HEK293 (cell line): ENCODE results near the gene PIP4K2A.

ENCODE experiments used
- CTCF ChIA-PET: fragments of 350-600 bp; formaldehyde crosslinking; extraction: SDS; loops from one replicate; lab custom pipeline; 2021; ENCODE audit warnings: antibody characterized with exemption; lab: Yijun Ruan, JAX
- POLR2A ChIA-PET: fragments of 300-600 bp; formaldehyde crosslinking; extraction: SDS; loops from one replicate; lab custom pipeline; 2020; ENCODE audit warnings: antibody characterized with exemption, inconsistent platforms; lab: Yijun Ruan, JAX
- H3K27ac ChIP-seq: fragments of 200-500 bp; sonication (Bioruptor generic); 2 replicates; pipeline ENCODE4 v1.5.1; 2014; ENCODE audit warnings: low read depth, low read length, control low read depth, inconsistent platforms; ENCODE audit errors: extremely low read depth
- H3K36me3 ChIP-seq, 2 experiments: fragments of 200-500 bp in 1 of 2; sonication (Bioruptor generic) in 1 of 2; 1 replicate in 1 of 2; 2 replicates in 1 of 2; pipeline ENCODE4 v1.5.1; 2014 to 2017; ENCODE audit warnings: inconsistent platforms in 2 of 2, low read length in 2 of 2; ENCODE audit not compliant: control insufficient read depth in 2 of 2, insufficient read depth in 1 of 2
- H3K4me1 ChIP-seq: fragments of 200-500 bp; sonication (Bioruptor generic); 2 replicates; pipeline ENCODE4 v1.5.1; 2014; ENCODE audit warnings: mild to moderate bottlenecking, low read length, inconsistent platforms; ENCODE audit not compliant: control insufficient read depth, insufficient read depth
- H3K4me3 ChIP-seq: 2 replicates; pipeline ENCODE4 v1.5.1; 2011; ENCODE audit warnings: low read depth, mild to moderate bottlenecking, control low read depth, low read length, moderate library complexity
- H3K9me3 ChIP-seq: fragments of 200-500 bp; sonication (Bioruptor generic); 2 replicates; pipeline ENCODE4 v1.5.1; 2014; ENCODE audit warnings: low read depth, low read length, inconsistent platforms; ENCODE audit not compliant: control insufficient read depth, insufficient read depth
- OVOL3 ChIP-seq: fragments of 450-650 bp; formaldehyde crosslinking; IDR thresholded peaks from 2 replicates; pipeline ENCODE4 v1.5.1; 2016; ENCODE audit warnings: missing biosample characterization, missing genetic modification characterization
- SCRT1 ChIP-seq: fragments of 450-650 bp; formaldehyde crosslinking; IDR thresholded peaks from 2 replicates; pipeline ENCODE4 v1.5.1; 2016; ENCODE audit warnings: missing biosample characterization, missing genetic modification characterization, borderline replicate concordance
- SP2 ChIP-seq: fragments of 450-650 bp; formaldehyde crosslinking; IDR thresholded peaks from 2 replicates; pipeline ENCODE4 v1.5.1; 2016; ENCODE audit warnings: missing biosample characterization, missing genetic modification characterization
- ZBTB48 ChIP-seq: fragments of 450-650 bp; formaldehyde crosslinking; IDR thresholded peaks from 2 replicates; pipeline ENCODE4 v1.5.1; 2016; ENCODE audit warnings: missing biosample characterization, missing genetic modification characterization
- ZBTB6 ChIP-seq: fragments of 450-650 bp; formaldehyde crosslinking; IDR thresholded peaks from 2 replicates; pipeline ENCODE4 v1.5.1; 2017; ENCODE audit warnings: missing biosample characterization, missing genetic modification characterization
- ZNF16 ChIP-seq: fragments of 450-650 bp; formaldehyde crosslinking; IDR thresholded peaks from 2 replicates; pipeline ENCODE4 v1.5.1; 2016; ENCODE audit warnings: low read depth, missing biosample characterization, missing genetic modification characterization
- ZNF214 ChIP-seq: fragments of 450-650 bp; formaldehyde crosslinking; IDR thresholded peaks from 2 replicates; pipeline ENCODE4 v1.5.1; 2017; ENCODE audit warnings: missing biosample characterization, mild to moderate bottlenecking, missing genetic modification characterization, borderline replicate concordance
- ZNF280D ChIP-seq: fragments of 450-650 bp; formaldehyde crosslinking; IDR thresholded peaks from 2 replicates; pipeline ENCODE4 v1.5.1; 2016; ENCODE audit warnings: missing biosample characterization, missing genetic modification characterization
- ZNF292 ChIP-seq: fragments of 450-650 bp; formaldehyde crosslinking; IDR thresholded peaks from 2 replicates; pipeline ENCODE4 v1.5.1; 2016; ENCODE audit warnings: low read depth, missing biosample characterization, missing genetic modification characterization, borderline replicate concordance
- ZNF335 ChIP-seq: fragments of 450-650 bp; formaldehyde crosslinking; conservative IDR thresholded peaks from 2 replicates; pipeline ENCODE4 v1.5.1; 2016; ENCODE audit warnings: missing biosample characterization, missing genetic modification characterization
- ZNF423 ChIP-seq: fragments of 450-650 bp; formaldehyde crosslinking; IDR thresholded peaks from 2 replicates; pipeline ENCODE4 v1.5.1; 2016; ENCODE audit warnings: missing biosample characterization, missing genetic modification characterization
- ZNF544 ChIP-seq: fragments of 450-650 bp; formaldehyde crosslinking; IDR thresholded peaks from 2 replicates; pipeline ENCODE4 v1.5.0; 2017; ENCODE audit warnings: missing biosample characterization, missing genetic modification characterization
- ZNF558 ChIP-seq: fragments of 450-650 bp; formaldehyde crosslinking; IDR thresholded peaks from 2 replicates; pipeline ENCODE4 v1.5.1; 2016; ENCODE audit warnings: missing biosample characterization, missing genetic modification characterization
- ZNF560 ChIP-seq: fragments of 450-650 bp; formaldehyde crosslinking; IDR thresholded peaks from 2 replicates; pipeline ENCODE4 v1.5.1; 2017; ENCODE audit warnings: missing biosample characterization, missing genetic modification characterization, borderline replicate concordance
- ZNF585B ChIP-seq: fragments of 450-650 bp; formaldehyde crosslinking; IDR thresholded peaks from 2 replicates; pipeline ENCODE4 v1.5.1; 2016; ENCODE audit warnings: missing biosample characterization, missing genetic modification characterization
- ZXDB ChIP-seq: fragments of 450-650 bp; formaldehyde crosslinking; IDR thresholded peaks from 2 replicates; pipeline ENCODE4 v1.5.1; 2016; ENCODE audit warnings: missing biosample characterization, missing genetic modification characterization
- TF ChIP-seq, protein P1 (sequence below): fragments of 450-650 bp; formaldehyde crosslinking; IDR thresholded peaks from 2 replicates; pipeline ENCODE4 v1.5.1; 2016; ENCODE audit warnings: missing biosample characterization, missing genetic modification characterization
- TF ChIP-seq, protein P2 (sequence below): fragments of 450-650 bp; formaldehyde crosslinking; IDR thresholded peaks from 2 replicates; pipeline ENCODE4 v1.5.1; 2016; ENCODE audit warnings: missing biosample characterization, missing genetic modification characterization, low read depth
- TF ChIP-seq, protein P3 (sequence below): fragments of 450-650 bp; formaldehyde crosslinking; IDR thresholded peaks from 2 replicates; pipeline ENCODE4 v1.5.1; 2017; ENCODE audit warnings: missing biosample characterization, missing genetic modification characterization
- TF ChIP-seq, protein P4 (sequence below): fragments of 450-650 bp; formaldehyde crosslinking; IDR thresholded peaks from 2 replicates; pipeline ENCODE4 v1.5.1; 2017; ENCODE audit warnings: missing biosample characterization, mild to moderate bottlenecking, missing genetic modification characterization, moderate library complexity

Gene PIP4K2A

GRCh38 chr10:22716943-22717342 lies 2.6 kb upstream of the PIP4K2A start (continued):
- no peak for TF ChIP-seq SCRT1 (tag by site-specific recombination)
- no peak for TF ChIP-seq ZNF558 (tag by site-specific recombination)
- no peak for TF ChIP-seq ZNF292

DNA sequence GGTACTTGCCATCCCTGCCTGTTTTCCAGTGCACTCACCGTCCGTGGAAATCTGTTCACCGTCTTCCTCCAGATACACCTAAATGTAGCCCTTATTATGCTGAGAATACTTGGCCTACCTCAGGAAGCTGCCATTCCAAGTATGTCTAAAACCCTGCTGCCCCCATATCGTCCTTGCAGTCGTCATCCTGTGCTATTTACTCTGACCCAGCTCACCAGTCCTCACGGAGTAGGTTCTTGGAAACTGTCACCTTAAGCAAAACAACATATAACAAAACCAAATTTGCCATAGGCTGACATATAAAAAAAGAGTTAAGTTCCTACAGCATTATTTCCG lies 880 bp upstream of the PIP4K2A start:
- no peaks in the 10 kb centered on the region for H3K36me3 ChIP-seq
- no peak overlapping the region for H3K4me3 ChIP-seq
- no peaks in the 10 kb centered on the region for H3K9me3 ChIP-seq
- ChIA-PET CTCF (interaction anchor here (1.3 kb wide), 1 partner anchor 10 kb away, joined by 10 read pairs; no protein-coding TSS in a partner anchor), POLR2A (no interaction called here)
- peaks cover 15% of the 10 kb centered on the region for H3K4me1 ChIP-seq
- TF ChIP-seq, protein P1, sequence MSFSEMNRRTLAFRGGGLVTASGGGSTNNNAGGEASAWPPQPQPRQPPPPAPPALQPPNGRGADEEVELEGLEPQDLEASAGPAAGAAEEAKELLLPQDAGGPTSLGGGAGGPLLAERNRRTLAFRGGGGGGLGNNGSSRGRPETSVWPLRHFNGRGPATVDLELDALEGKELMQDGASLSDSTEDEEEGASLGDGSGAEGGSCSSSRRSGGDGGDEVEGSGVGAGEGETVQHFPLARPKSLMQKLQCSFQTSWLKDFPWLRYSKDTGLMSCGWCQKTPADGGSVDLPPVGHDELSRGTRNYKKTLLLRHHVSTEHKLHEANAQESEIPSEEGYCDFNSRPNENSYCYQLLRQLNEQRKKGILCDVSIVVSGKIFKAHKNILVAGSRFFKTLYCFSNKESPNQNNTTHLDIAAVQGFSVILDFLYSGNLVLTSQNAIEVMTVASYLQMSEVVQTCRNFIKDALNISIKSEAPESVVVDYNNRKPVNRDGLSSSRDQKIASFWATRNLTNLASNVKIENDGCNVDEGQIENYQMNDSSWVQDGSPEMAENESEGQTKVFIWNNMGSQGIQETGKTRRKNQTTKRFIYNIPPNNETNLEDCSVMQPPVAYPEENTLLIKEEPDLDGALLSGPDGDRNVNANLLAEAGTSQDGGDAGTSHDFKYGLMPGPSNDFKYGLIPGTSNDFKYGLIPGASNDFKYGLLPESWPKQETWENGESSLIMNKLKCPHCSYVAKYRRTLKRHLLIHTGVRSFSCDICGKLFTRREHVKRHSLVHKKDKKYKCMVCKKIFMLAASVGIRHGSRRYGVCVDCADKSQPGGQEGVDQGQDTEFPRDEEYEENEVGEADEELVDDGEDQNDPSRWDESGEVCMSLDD (tag by site-specific recombination), result no peak
- TF ChIP-seq ZNF544 (tag by site-specific recombination), result no peak
- no peak overlapping the region for H3K27ac ChIP-seq

- Histone ChIP-seq H3K4me1 (peaks cover 15% of the 10 kb centered on the region), H3K27ac (peak overlapping the region; percentile 86), H3K4me3 (peak overlapping the region; percentile 83), H3K9me3 (no peaks in the 10 kb centered on the region), H3K36me3 (no peaks in the 10 kb centered on the region)
- ChIA-PET POLR2A (interaction anchor here (0.9 to 1.0 kb wide), 2 partner anchors 128 to 485 kb away, joined by 3 to 5 read pairs; no protein-coding TSS in a partner anchor), CTCF (interaction anchor here (0.6 kb wide), 1 partner anchor 462 kb away, joined by 3 read pairs; no protein-coding TSS in a partner anchor)
- TF ChIP-seq, protein P2, sequence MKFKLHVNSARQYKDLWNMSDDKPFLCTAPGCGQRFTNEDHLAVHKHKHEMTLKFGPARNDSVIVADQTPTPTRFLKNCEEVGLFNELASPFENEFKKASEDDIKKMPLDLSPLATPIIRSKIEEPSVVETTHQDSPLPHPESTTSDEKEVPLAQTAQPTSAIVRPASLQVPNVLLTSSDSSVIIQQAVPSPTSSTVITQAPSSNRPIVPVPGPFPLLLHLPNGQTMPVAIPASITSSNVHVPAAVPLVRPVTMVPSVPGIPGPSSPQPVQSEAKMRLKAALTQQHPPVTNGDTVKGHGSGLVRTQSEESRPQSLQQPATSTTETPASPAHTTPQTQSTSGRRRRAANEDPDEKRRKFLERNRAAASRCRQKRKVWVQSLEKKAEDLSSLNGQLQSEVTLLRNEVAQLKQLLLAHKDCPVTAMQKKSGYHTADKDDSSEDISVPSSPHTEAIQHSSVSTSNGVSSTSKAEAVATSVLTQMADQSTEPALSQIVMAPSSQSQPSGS, result no peak
- TF ChIP-seq ZNF214 (tag by site-specific recombination) (no peak), ZNF280D (tag by site-specific recombination) (no peak), ZXDB (tag by site-specific recombination) (peak; percentile 21; the same call in 1 of the 2 replicates), ZNF560 (tag by site-specific recombination) (no peak), SP2 (tag by site-specific recombination) (peak; percentile 39), ZNF585B (no peak), ZBTB6 (tag by site-specific recombination) (no peak), ZNF335 (tag by site-specific recombination) (peak; percentile 55), ZNF16 (tag by site-specific recombination) (no peak), ZNF423 (no peak), ZBTB48 (tag by site-specific recombination) (peak; percentile 81), OVOL3 (tag by site-specific recombination) (no peak)
- TF ChIP-seq, protein P3, sequence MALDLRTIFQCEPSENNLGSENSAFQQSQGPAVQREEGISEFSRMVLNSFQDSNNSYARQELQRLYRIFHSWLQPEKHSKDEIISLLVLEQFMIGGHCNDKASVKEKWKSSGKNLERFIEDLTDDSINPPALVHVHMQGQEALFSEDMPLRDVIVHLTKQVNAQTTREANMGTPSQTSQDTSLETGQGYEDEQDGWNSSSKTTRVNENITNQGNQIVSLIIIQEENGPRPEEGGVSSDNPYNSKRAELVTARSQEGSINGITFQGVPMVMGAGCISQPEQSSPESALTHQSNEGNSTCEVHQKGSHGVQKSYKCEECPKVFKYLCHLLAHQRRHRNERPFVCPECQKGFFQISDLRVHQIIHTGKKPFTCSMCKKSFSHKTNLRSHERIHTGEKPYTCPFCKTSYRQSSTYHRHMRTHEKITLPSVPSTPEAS (tag by site-specific recombination), result 0 out of 2 replicates have a peak, but pooled peaks have one; percentile 28
- TF ChIP-seq, protein P4, sequence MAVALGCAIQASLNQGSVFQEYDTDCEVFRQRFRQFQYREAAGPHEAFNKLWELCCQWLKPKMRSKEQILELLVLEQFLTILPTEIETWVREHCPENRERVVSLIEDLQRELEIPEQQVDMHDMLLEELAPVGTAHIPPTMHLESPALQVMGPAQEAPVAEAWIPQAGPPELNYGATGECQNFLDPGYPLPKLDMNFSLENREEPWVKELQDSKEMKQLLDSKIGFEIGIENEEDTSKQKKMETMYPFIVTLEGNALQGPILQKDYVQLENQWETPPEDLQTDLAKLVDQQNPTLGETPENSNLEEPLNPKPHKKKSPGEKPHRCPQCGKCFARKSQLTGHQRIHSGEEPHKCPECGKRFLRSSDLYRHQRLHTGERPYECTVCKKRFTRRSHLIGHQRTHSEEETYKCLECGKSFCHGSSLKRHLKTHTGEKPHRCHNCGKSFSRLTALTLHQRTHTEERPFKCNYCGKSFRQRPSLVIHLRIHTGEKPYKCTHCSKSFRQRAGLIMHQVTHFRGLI (tag by site-specific recombination), result no peak
These were observed 412 bp downstream of the PIP4K2A start for GRCh38 chr10:22713853-22714478.
